Measurements from ENCODE around the gene C4orf46. TPM values are rescaled to one million over a fixed set of nuclear protein-coding genes. Genes with fewer than 3 reads are reported as not detected.

Gene C4orf46
- total RNA-seq, 5 donors from 2014 or later (not counting 1 experiment from before 2014, with no cell fraction given) = 3.5 to 6.3 (median 4.2) TPM

- Histone ChIP-seq H3K27me3 (replicated peaks in 1 of 2; ENCODE audit: control insufficient read depth in 2 of 2, extremely low read depth in 1 of 2, insufficient read depth in 2 of 2, low read length in 1 of 2) (no peaks in the 10 kb centered on the region), H3K36me3 (ENCODE audit: control insufficient read depth in 2 of 2, extremely low read depth in 1 of 2, insufficient read depth in 1 of 2, low read length in 1 of 2) (peaks cover 2 to 18% of the 10 kb centered on the region in 2 donors), H3K27ac (ENCODE audit: low read length) (no peak overlapping the region), H3K4me3 (ENCODE audit: control insufficient read depth in 1 of 2, extremely low read depth in 1 of 2, low read length in 1 of 2) (no peak overlapping the region), H3K4me1 (ENCODE audit: control insufficient read depth in 1 of 2, extremely low read depth in 1 of 2, insufficient read depth in 2 of 2, low read length in 2 of 2) (no peaks in the 10 kb centered on the region), H3K9me3 (no peaks in the 10 kb centered on the region)
- no peak for ATAC-seq (replicated peaks in 1 of 4)
- POLR2A ChIA-PET = no interaction called here
- Mint-ChIP-seq H3K27ac (no peak overlapping the region), H3K4me1 (no peaks in the 10 kb centered on the region), H3K4me3 (no peak overlapping the region), H3K36me3 (peaks cover 30% of the 10 kb centered on the region), H3K27me3 (no peaks in the 10 kb centered on the region), H3K9me3 (no peaks in the 10 kb centered on the region)
- no peak for DNase-seq
- CTCF ChIA-PET = no interaction called here
- WGBS (ENCODE audit: insufficient coverage) = no CpG with 5 or more reads among the region's 1 CpG
Observed at GRCh38 chr4:158688813-158689212, 17.1 kb upstream of the C4orf46 start.

DNA sequence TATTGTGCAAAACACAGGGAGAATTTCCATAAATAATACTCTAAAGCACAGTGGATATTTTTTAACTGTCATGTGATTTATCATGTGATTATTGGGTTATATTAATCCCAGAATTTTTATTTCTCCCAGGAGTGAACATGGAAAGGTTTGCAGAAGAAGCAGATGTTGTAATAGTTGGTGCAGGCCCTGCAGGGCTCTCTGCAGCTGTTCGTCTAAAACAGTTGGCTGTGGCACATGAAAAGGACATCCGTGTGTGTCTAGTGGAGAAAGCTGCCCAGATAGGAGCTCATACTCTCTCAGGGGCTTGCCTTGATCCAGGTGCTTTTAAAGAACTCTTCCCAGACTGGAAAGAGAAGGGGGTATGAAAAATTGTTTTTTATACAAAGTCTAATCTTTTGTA lies 10.4 kb upstream of the C4orf46 start:
- H3K36me3 ChIP-seq (ENCODE audit: control insufficient read depth in 2 of 2, extremely low read depth in 1 of 2, insufficient read depth in 1 of 2, low read length in 1 of 2) = peaks cover 0 to 15% of the 10 kb centered on the region in 2 donors
- Mint-ChIP-seq H3K36me3 (peaks cover 32% of the 10 kb centered on the region), H3K27me3 (no peaks in the 10 kb centered on the region), H3K4me1 (peaks cover 0 to under 1% (median 0%) of the 10 kb centered on the region in 3 donors), H3K27ac (no peak overlapping the region), H3K4me3 (no peak overlapping the region), H3K9me3 (no peaks in the 10 kb centered on the region)
- no peaks in the 10 kb centered on the region for H3K27me3 ChIP-seq (replicated peaks in 1 of 2; ENCODE audit: control insufficient read depth in 2 of 2, extremely low read depth in 1 of 2, insufficient read depth in 2 of 2, low read length in 1 of 2)
- ChIA-PET CTCF (no interaction called here), POLR2A (interaction anchor here in 1 of 2 donors (0.6 kb wide), 1 partner anchor 95 kb away, joined by 3 read pairs; no protein-coding TSS in a partner anchor)
- no peak overlapping the region for H3K27ac ChIP-seq (ENCODE audit: low read length)
- no peak overlapping the region for H3K4me3 ChIP-seq (ENCODE audit: control insufficient read depth in 1 of 2, extremely low read depth in 1 of 2, low read length in 1 of 2)
- no peak for ATAC-seq (replicated peaks in 1 of 4)
- no peaks in the 10 kb centered on the region for H3K9me3 ChIP-seq
- no peak for DNase-seq
- no peaks in the 10 kb centered on the region for H3K4me1 ChIP-seq (ENCODE audit: control insufficient read depth in 1 of 2, extremely low read depth in 1 of 2, insufficient read depth in 2 of 2, low read length in 2 of 2)
- 100% methylated on average over 1 of the region's 2 CpGs for WGBS (ENCODE audit: insufficient coverage)

DNA sequence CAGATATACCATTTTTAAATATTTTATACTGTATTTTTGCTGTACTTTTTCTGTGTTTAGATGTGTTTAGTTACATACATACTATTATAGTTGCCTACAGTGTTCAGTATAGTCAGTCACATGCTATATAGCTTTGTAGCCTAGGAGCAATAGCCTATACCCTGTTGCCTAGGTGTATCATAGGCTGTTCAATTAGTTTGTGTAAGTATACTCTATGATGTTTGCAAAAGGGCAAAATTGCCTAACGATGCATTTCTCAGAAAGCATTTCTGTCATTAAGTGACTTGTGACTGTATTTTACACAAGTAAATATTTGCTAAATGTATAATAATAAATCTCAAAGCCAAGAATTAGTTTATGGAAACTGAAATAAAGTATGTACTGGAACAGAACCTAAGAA lies 9.9 kb upstream of the C4orf46 start:
- POLR2A ChIA-PET = interaction anchor here in 1 of 2 donors (0.6 kb wide), 1 partner anchor 95 kb away, joined by 3 read pairs; no protein-coding TSS in a partner anchor

DNA sequence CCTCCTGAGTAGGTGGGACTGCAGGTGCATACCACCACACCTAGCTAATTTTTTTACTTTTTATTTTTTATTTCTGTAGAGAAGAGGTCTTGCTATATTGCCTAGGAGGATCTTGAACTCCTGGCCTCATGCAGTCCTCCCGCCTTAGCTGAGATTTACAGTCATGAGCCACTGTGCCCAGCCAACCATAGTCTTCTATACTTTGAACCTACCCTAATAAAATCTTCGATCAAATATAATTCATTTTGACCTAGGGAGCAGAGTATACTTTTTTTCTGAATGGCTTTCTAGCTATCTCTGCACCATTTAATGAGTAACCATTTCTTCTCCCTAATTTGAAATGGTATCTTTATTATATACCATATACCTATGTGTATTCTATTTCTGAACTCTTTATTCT lies 7.1 kb upstream of the C4orf46 start:
- Mint-ChIP-seq H3K9me3 (no peaks in the 10 kb centered on the region), H3K4me1 (peaks cover under 1 to 10% (median 6%) of the 10 kb centered on the region in 3 donors), H3K4me3 (no peak overlapping the region), H3K27me3 (no peaks in the 10 kb centered on the region), H3K36me3 (peaks cover 18% of the 10 kb centered on the region), H3K27ac (no peak overlapping the region)
- CTCF ChIA-PET = interaction anchor here in 1 of 2 donors (1.1 kb wide), 1 partner anchor 32 kb away, joined by 4 read pairs; no protein-coding TSS in a partner anchor
- Histone ChIP-seq H3K36me3 (ENCODE audit: control insufficient read depth in 2 of 2, extremely low read depth in 1 of 2, insufficient read depth in 1 of 2, low read length in 1 of 2) (peaks cover 0 to 10% of the 10 kb centered on the region in 2 donors), H3K9me3 (no peaks in the 10 kb centered on the region), H3K27me3 (replicated peaks in 1 of 2; ENCODE audit: control insufficient read depth in 2 of 2, extremely low read depth in 1 of 2, insufficient read depth in 2 of 2, low read length in 1 of 2) (no peaks in the 10 kb centered on the region), H3K4me3 (ENCODE audit: control insufficient read depth in 1 of 2, extremely low read depth in 1 of 2, low read length in 1 of 2) (no peak overlapping the region), H3K27ac (ENCODE audit: low read length) (no peak overlapping the region), H3K4me1 (ENCODE audit: control insufficient read depth in 1 of 2, extremely low read depth in 1 of 2, insufficient read depth in 2 of 2, low read length in 2 of 2) (no peaks in the 10 kb centered on the region)
- WGBS (ENCODE audit: insufficient coverage) = no CpG with 5 or more reads among the region's 2 CpGs
- POLR2A ChIA-PET = no interaction called here
- no peak for DNase-seq
- ATAC-seq (replicated peaks in 1 of 4) = no peak

More for the DNA sequence above, 9.9 kb upstream of the C4orf46 start:
- Mint-ChIP-seq H3K36me3 (peaks cover 28% of the 10 kb centered on the region), H3K4me1 (peaks cover 0 to 5% (median 0%) of the 10 kb centered on the region in 3 donors), H3K4me3 (no peak overlapping the region), H3K9me3 (no peaks in the 10 kb centered on the region), H3K27me3 (no peaks in the 10 kb centered on the region), H3K27ac (no peak overlapping the region)
- Histone ChIP-seq H3K36me3 (ENCODE audit: control insufficient read depth in 2 of 2, extremely low read depth in 1 of 2, insufficient read depth in 1 of 2, low read length in 1 of 2) (peaks cover 0 to 13% of the 10 kb centered on the region in 2 donors), H3K4me3 (ENCODE audit: control insufficient read depth in 1 of 2, extremely low read depth in 1 of 2, low read length in 1 of 2) (no peak overlapping the region), H3K27me3 (replicated peaks in 1 of 2; ENCODE audit: control insufficient read depth in 2 of 2, extremely low read depth in 1 of 2, insufficient read depth in 2 of 2, low read length in 1 of 2) (no peaks in the 10 kb centered on the region), H3K9me3 (no peaks in the 10 kb centered on the region), H3K27ac (ENCODE audit: low read length) (no peak overlapping the region), H3K4me1 (ENCODE audit: control insufficient read depth in 1 of 2, extremely low read depth in 1 of 2, insufficient read depth in 2 of 2, low read length in 2 of 2) (no peaks in the 10 kb centered on the region)
- CTCF ChIA-PET = interaction anchor here in 1 of 2 donors (0.6 kb wide), 1 partner anchor 11 kb away, joined by 4 read pairs; no protein-coding TSS in a partner anchor
- no CpG with 5 or more reads among the region's 1 CpG for WGBS (ENCODE audit: insufficient coverage)
- DNase-seq (no peak), ATAC-seq (replicated peaks in 1 of 4) (no peak)

DNA sequence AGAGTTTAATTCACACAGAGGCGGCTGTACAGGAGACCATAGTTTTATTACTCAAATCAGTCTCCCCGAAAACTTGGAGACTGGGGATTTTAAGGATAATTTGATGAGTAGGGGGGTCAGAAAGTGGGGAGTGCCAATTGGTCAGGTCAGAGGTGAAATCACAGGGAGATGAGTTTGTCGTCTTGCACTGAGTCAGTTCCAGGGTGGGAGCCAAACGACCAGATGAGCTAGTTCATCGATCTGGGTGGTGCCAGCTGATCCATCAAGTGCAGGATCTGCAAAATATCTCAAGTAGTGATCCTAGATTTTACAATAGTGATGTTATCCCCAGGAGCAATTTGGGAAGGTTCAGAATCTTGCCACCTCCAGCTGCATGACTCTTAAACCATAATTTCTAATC lies 4.4 kb upstream of the C4orf46 start:
- Histone ChIP-seq H3K9me3 (no peaks in the 10 kb centered on the region), H3K27me3 (replicated peaks in 1 of 2; ENCODE audit: control insufficient read depth in 2 of 2, extremely low read depth in 1 of 2, insufficient read depth in 2 of 2, low read length in 1 of 2) (no peaks in the 10 kb centered on the region), H3K36me3 (ENCODE audit: control insufficient read depth in 2 of 2, extremely low read depth in 1 of 2, insufficient read depth in 1 of 2, low read length in 1 of 2) (peaks cover 0 to 5% of the 10 kb centered on the region in 2 donors), H3K27ac (ENCODE audit: low read length) (no peak overlapping the region), H3K4me3 (ENCODE audit: control insufficient read depth in 1 of 2, extremely low read depth in 1 of 2, low read length in 1 of 2) (no peak overlapping the region), H3K4me1 (ENCODE audit: control insufficient read depth in 1 of 2, extremely low read depth in 1 of 2, insufficient read depth in 2 of 2, low read length in 2 of 2) (peaks cover 3 to 14% of the 10 kb centered on the region in 2 experiments)
- Mint-ChIP-seq H3K4me3 (no peak overlapping the region), H3K36me3 (peaks cover 15% of the 10 kb centered on the region), H3K27ac (no peak overlapping the region), H3K27me3 (no peaks in the 10 kb centered on the region), H3K9me3 (no peaks in the 10 kb centered on the region), H3K4me1 (peaks cover 12 to 25% (median 19%) of the 10 kb centered on the region in 3 donors)
- no peak for ATAC-seq (replicated peaks in 1 of 4)
- DNase-seq = no peak
- ChIA-PET CTCF (no interaction called here), POLR2A (interaction anchor here (0.5 to 0.6 kb wide), 4 partner anchors 31 to 486 kb away, joined by 3 to 5 read pairs (median 4); no protein-coding TSS in a partner anchor)
- WGBS (ENCODE audit: insufficient coverage) = 91% methylated on average over 4 of the region's 5 CpGs

GRCh38 chr4:158673633-158674032 lies 1.9 kb upstream of the C4orf46 start:
- peaks cover 6% of the 10 kb centered on the region for H3K36me3 Mint-ChIP-seq
- Histone ChIP-seq H3K4me1 (ENCODE audit: control insufficient read depth in 1 of 2, extremely low read depth in 1 of 2, insufficient read depth in 2 of 2, low read length in 2 of 2) (peaks cover 11 to 19% of the 10 kb centered on the region in 2 experiments), H3K36me3 (ENCODE audit: control insufficient read depth in 2 of 2, extremely low read depth in 1 of 2, insufficient read depth in 1 of 2, low read length in 1 of 2) (no peaks in the 10 kb centered on the region), H3K9me3 (no peaks in the 10 kb centered on the region), H3K27me3 (replicated peaks in 1 of 2; ENCODE audit: control insufficient read depth in 2 of 2, extremely low read depth in 1 of 2, insufficient read depth in 2 of 2, low read length in 1 of 2) (no peaks in the 10 kb centered on the region), H3K27ac (ENCODE audit: low read length) (no peak overlapping the region), H3K4me3 (ENCODE audit: control insufficient read depth in 1 of 2, extremely low read depth in 1 of 2, low read length in 1 of 2) (no peak overlapping the region)
- peaks cover 18 to 38% (median 25%) of the 10 kb centered on the region in 3 donors for H3K4me1 Mint-ChIP-seq
- WGBS (ENCODE audit: insufficient coverage) = no CpG with 5 or more reads among the region's 3 CpGs
- no peaks in the 10 kb centered on the region for H3K27me3 Mint-ChIP-seq
- ATAC-seq (replicated peaks in 1 of 4) (no peak), DNase-seq (no peak)
- ChIA-PET POLR2A (no interaction called here), CTCF (no interaction called here)
- peak overlapping the region in 2 of 3 donors; percentile 13 to 21 for H3K4me3 Mint-ChIP-seq
- H3K9me3 Mint-ChIP-seq = no peaks in the 10 kb centered on the region
- H3K27ac Mint-ChIP-seq = no peak overlapping the region
